ENCODE measurements around the gene KAZALD1. TPM values are rescaled to one million over a fixed set of nuclear protein-coding genes. Genes with fewer than 3 reads are reported as not detected.

Gene KAZALD1
- total RNA-seq, 1 experiment from 2014 or later = 16.0 TPM

DNA sequence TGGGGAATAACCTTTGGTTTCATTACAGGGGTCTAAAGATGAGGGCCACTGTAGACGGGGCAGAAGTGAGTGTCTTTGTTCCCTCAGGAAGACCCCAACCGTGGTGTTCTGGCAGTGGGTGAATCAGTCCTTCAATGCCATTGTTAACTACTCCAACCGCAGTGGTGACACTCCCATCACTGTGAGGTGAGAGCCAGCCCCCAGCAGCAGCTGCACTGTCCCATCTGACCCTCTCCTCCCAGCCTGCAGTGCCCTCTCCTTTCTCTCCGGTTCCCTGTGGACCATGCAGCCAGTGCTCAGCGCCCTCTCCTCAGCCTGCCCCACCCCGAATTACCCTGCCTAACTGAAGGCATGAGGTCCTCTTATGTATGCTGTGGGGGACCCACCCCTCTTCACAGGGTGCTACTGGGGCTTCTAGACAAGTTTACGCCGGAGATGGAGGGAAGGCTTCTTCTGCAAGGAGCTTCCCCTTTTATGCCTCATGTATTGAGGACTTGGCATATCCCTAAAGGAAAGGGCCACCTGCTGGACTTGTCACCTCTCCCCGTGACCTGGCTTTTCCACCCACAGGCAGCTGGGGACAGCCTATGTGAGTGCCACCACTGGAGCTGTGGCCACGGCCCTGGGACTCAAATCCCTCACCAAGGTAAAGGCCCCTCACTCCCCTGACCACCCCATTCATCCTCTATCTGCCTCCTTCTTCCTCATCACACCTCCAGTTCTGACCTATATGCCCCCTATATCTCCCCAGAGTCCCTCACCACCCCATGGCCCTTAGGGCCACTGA, 25.7 kb upstream of the KAZALD1 start:
- DNase-seq (ENCODE audit: low read depth, low spot score) (no peak), ATAC-seq (no peak)
- no peaks in the 10 kb centered on the region for H3K9me2 ChIP-seq (ENCODE audit: insufficient read depth)
- H3K4me2 ChIP-seq (ENCODE audit: low read length) = no peak overlapping the region
- no peaks in the 10 kb centered on the region for H3K9me3 ChIP-seq (ENCODE audit: control insufficient read depth in 1 of 2, insufficient read depth in 1 of 2, low read depth in 1 of 2, low read length in 2 of 2)
- no TSS peak for BruUV-seq (replicated peaks)
- H3K4me1 ChIP-seq (ENCODE audit: control insufficient read depth in 1 of 2, insufficient read depth in 2 of 2, low read length in 2 of 2) = peaks cover 15 to 30% of the 10 kb centered on the region in 2 experiments
- ChIA-PET RAD21 (ENCODE audit: low non-redundant PET in 1 of 2, low total read pairs in 2 of 2, uncharacterized antibody in 2 of 2, unreplicated experiment in 2 of 2) (no interaction called here), POLR2A (no interaction called here), CTCF (no interaction called here)
- H3K79me2 ChIP-seq (ENCODE audit: insufficient read depth, low read length) = peaks cover 12% of the 10 kb centered on the region
- intact Hi-C loops (cut with micrococcal nuclease) = no loop called here
- no peak overlapping the region for H3K9ac ChIP-seq (ENCODE audit: low read length)
- no peaks in the 10 kb centered on the region for H4K20me1 ChIP-seq (ENCODE audit: insufficient read depth)
- no peak overlapping the region for H3K27ac ChIP-seq (ENCODE audit: low read depth, low read length)
- no peaks in the 10 kb centered on the region for H3K27me3 ChIP-seq (ENCODE audit: insufficient read depth, low read length)
- peaks cover 22 to 43% of the 10 kb centered on the region in 2 experiments for H3K36me3 ChIP-seq (ENCODE audit: control insufficient read depth in 1 of 2, insufficient read depth in 2 of 2, low read length in 2 of 2)
- TF ChIP-seq RAD21 (IDR thresholded peaks at IDR 0.05; ENCODE audit: low read depth) (no peak), SP1 (IDR thresholded peaks at IDR 0.05; ENCODE audit: low read depth) (no peak), TCF7L2 (IDR thresholded peaks at IDR 0.05; ENCODE audit: borderline replicate concordance, extremely low read depth, insufficient read depth, insufficient read length) (no peak), CTCF (IDR thresholded peaks at IDR 0.05 in 2 of 3, conservative IDR thresholded peaks at IDR 0.05 in 1 of 3; ENCODE audit: borderline replicate concordance in 1 of 3, insufficient read depth in 1 of 3, low read depth in 2 of 3, low read length in 2 of 3) (no peak), JUND (IDR thresholded peaks at IDR 0.05) (no peak), YY1 (IDR thresholded peaks at IDR 0.05; ENCODE audit: extremely low read depth, insufficient replicate concordance, low read depth, low read length) (no peak), ELF1 (IDR thresholded peaks at IDR 0.05; ENCODE audit: borderline replicate concordance, low read depth) (no peak), POLR2A (IDR thresholded peaks at IDR 0.05; ENCODE audit: borderline replicate concordance, extremely low read depth, insufficient read depth, insufficient read length) (no peak), SIN3A (IDR thresholded peaks at IDR 0.05; ENCODE audit: low read depth) (no peak), CEBPB (IDR thresholded peaks at IDR 0.05; ENCODE audit: low read depth) (no peak), POLR2AphosphoS5 (IDR thresholded peaks at IDR 0.05; ENCODE audit: low read depth, low read length) (no peak), EZH2 (IDR thresholded peaks at IDR 0.05) (no peak), SRF (IDR thresholded peaks at IDR 0.05; ENCODE audit: low read depth) (no peak), ZFX (IDR thresholded peaks at IDR 0.05) (no peak)
- TF ChIP-seq, protein P1, sequence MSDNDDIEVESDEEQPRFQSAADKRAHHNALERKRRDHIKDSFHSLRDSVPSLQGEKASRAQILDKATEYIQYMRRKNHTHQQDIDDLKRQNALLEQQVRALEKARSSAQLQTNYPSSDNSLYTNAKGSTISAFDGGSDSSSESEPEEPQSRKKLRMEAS (IDR thresholded peaks at IDR 0.05) = no peak
- TF ChIP-seq, protein P2, sequence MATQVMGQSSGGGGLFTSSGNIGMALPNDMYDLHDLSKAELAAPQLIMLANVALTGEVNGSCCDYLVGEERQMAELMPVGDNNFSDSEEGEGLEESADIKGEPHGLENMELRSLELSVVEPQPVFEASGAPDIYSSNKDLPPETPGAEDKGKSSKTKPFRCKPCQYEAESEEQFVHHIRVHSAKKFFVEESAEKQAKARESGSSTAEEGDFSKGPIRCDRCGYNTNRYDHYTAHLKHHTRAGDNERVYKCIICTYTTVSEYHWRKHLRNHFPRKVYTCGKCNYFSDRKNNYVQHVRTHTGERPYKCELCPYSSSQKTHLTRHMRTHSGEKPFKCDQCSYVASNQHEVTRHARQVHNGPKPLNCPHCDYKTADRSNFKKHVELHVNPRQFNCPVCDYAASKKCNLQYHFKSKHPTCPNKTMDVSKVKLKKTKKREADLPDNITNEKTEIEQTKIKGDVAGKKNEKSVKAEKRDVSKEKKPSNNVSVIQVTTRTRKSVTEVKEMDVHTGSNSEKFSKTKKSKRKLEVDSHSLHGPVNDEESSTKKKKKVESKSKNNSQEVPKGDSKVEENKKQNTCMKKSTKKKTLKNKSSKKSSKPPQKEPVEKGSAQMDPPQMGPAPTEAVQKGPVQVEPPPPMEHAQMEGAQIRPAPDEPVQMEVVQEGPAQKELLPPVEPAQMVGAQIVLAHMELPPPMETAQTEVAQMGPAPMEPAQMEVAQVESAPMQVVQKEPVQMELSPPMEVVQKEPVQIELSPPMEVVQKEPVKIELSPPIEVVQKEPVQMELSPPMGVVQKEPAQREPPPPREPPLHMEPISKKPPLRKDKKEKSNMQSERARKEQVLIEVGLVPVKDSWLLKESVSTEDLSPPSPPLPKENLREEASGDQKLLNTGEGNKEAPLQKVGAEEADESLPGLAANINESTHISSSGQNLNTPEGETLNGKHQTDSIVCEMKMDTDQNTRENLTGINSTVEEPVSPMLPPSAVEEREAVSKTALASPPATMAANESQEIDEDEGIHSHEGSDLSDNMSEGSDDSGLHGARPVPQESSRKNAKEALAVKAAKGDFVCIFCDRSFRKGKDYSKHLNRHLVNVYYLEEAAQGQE (IDR thresholded peaks at IDR 0.05; ENCODE audit: low read depth) = no peak
- H3K4me3 ChIP-seq (replicated peaks in 1 of 2; ENCODE audit: low read depth in 1 of 2, low read length in 2 of 2) = no peak overlapping the region
- no peak overlapping the region for H2AFZ ChIP-seq (ENCODE audit: low read depth, low read length, poor library complexity, severe bottlenecking)

Measured in HCT116 (cell line).